Endothelial cell of umbilical vein (primary cell): ENCODE data around the gene LRP1B. TPM values are rescaled to one million over a fixed set of nuclear protein-coding genes. Genes with fewer than 3 reads are reported as not detected.

Experiments
- BruUV-seq: library from RNA; stranded (reverse); fragments of 400-500 nt; replicated peaks from 2 replicates; lab custom pipeline; 2021; lab: Mats Ljungman, UMichigan
- CTCF ChIA-PET: fragments of 300-600, 350-600 bp; sonication (Branson Sonifier 250); formaldehyde crosslinking; loops from one replicate; lab custom pipeline; 2021; ENCODE audit warnings: antibody characterized with exemption, inconsistent platforms; lab: Charles Lee
- POLR2A ChIA-PET: fragments of 300-600, 350-600 bp; sonication (Branson Sonifier 250); formaldehyde crosslinking; loops from one replicate; lab custom pipeline; 2021; ENCODE audit warnings: antibody characterized with exemption, inconsistent platforms; lab: Charles Lee
- DNase-seq: peaks from one replicate; pipeline ENCODE4 v3.0.0-alpha.2; 2011; ENCODE audit warnings: low read depth, low spot score
- FAIRE-seq: peaks from 2 replicates; lab custom pipeline; 2011; peaks lifted over from hg19 to GRCh38; lab: Jason Lieb, UNC
- H2AFZ ChIP-seq: 2 replicates; pipeline ENCODE4 v1.6.0; 2012; ENCODE audit warnings: low read depth, low read length, control low read depth, inconsistent platforms
- H3K27ac ChIP-seq: 2 replicates; pipeline ENCODE4 v1.5.1; 2011; ENCODE audit warnings: low read depth, mild to moderate bottlenecking, control low read depth, low read length, moderate library complexity; ENCODE audit not compliant: insufficient read depth
- H3K27me3 ChIP-seq, 2 experiments: 2 replicates each; pipeline versions ENCODE4 v1.6.0 to v1.6.1; 2011; ENCODE audit warnings: low read length in 2 of 2, mixed read lengths in 1 of 2; ENCODE audit not compliant: control insufficient read depth in 2 of 2, insufficient read depth in 2 of 2
- H3K36me3 ChIP-seq, 2 experiments: 2 replicates in 1 of 2; 3 replicates in 1 of 2; pipeline ENCODE4 v1.5.1; 2011; ENCODE audit warnings: low read length in 2 of 2, mild to moderate bottlenecking in 1 of 2, moderate library complexity in 1 of 2; ENCODE audit not compliant: control insufficient read depth in 2 of 2, insufficient read depth in 2 of 2; ENCODE audit errors: extremely low read depth in 1 of 2
- H3K4me1 ChIP-seq: 3 replicates; pipeline ENCODE4 v1.5.1; 2011; ENCODE audit warnings: mild to moderate bottlenecking, low read length; ENCODE audit not compliant: control insufficient read depth, insufficient read depth; ENCODE audit errors: extremely low read depth
- H3K4me2 ChIP-seq: 2 replicates; pipeline ENCODE4 v1.6.1; 2011; ENCODE audit warnings: low read length, control low read depth, mixed read lengths; ENCODE audit not compliant: insufficient read depth
- H3K4me3 ChIP-seq, 3 experiments: fragments of 200-600 bp in 1 of 3; sonication (generic), shearing (Covaris generic) in 1 of 3; replicated peaks in 1 of 3; 2 replicates each; pipeline ENCODE4 v1.5.1; 2011 to 2016; ENCODE audit warnings: control low read depth in 3 of 3, low read length in 3 of 3, mild to moderate bottlenecking in 2 of 3, inconsistent platforms in 1 of 3, low read depth in 1 of 3, moderate library complexity in 1 of 3; ENCODE audit not compliant: insufficient read depth in 1 of 3
- H3K79me2 ChIP-seq: 2 replicates; pipeline ENCODE4 v1.6.0; 2012; ENCODE audit warnings: low read length, inconsistent platforms; ENCODE audit not compliant: control insufficient read depth, insufficient read depth
- H3K9ac ChIP-seq: replicated peaks from 2 replicates; pipeline ENCODE3; 2011; ENCODE audit warnings: low read length, control low read depth; ENCODE audit not compliant: insufficient read depth; ENCODE audit errors: extremely low read depth
- H3K9me1 ChIP-seq: replicated peaks from 3 replicates; pipeline ENCODE4 v1.6.0; 2011; ENCODE audit warnings: mild to moderate bottlenecking, low read length; ENCODE audit not compliant: control insufficient read depth, insufficient read depth; ENCODE audit errors: extremely low read depth
- H3K9me3 ChIP-seq: replicated peaks from 2 replicates; pipeline ENCODE4 v1.5.1; 2012; ENCODE audit warnings: low read length, inconsistent platforms; ENCODE audit not compliant: control insufficient read depth, insufficient read depth
- H4K20me1 ChIP-seq: replicated peaks from 2 replicates; pipeline ENCODE3; 2011; ENCODE audit warnings: mild to moderate bottlenecking, low read length; ENCODE audit not compliant: control insufficient read depth, insufficient read depth; ENCODE audit errors: extremely low read depth
- CTCF ChIP-seq, 2 donors: IDR thresholded peaks; 1 replicate in 1 of 2; 2 replicates in 1 of 2; pipeline ENCODE4 v1.5.1; 2011; ENCODE audit warnings: low read length in 2 of 2, mild to moderate bottlenecking in 2 of 2, moderate library complexity in 2 of 2, control low read depth in 1 of 2, inconsistent platforms in 1 of 2, low read depth in 1 of 2; ENCODE audit not compliant: insufficient read depth in 1 of 2; ENCODE audit errors: extremely low read depth in 1 of 2
- EZH2 ChIP-seq: IDR thresholded peaks from 2 replicates; pipeline ENCODE4 v1.6.1; 2012; ENCODE audit warnings: borderline replicate concordance, low read depth, mild to moderate bottlenecking, moderate library complexity, low read length, inconsistent platforms; ENCODE audit not compliant: severe bottlenecking
- FOS ChIP-seq: IDR thresholded peaks from 2 replicates; pipeline ENCODE4 v1.6.1; 2011; ENCODE audit warnings: mild to moderate bottlenecking, low read length, moderate library complexity, borderline replicate concordance; ENCODE audit not compliant: insufficient read depth
- GATA2 ChIP-seq: IDR thresholded peaks from 2 replicates; pipeline ENCODE4 v1.7.0; 2011; ENCODE audit warnings: low read depth, mild to moderate bottlenecking, moderate library complexity, mixed read lengths, low read length; ENCODE audit not compliant: insufficient read length, insufficient read depth
- JUN ChIP-seq: IDR thresholded peaks from 2 replicates; pipeline ENCODE4 v1.6.1; 2011; ENCODE audit warnings: borderline replicate concordance, low read depth; ENCODE audit not compliant: insufficient read length, insufficient read depth
- MAX ChIP-seq: IDR thresholded peaks from 2 replicates; pipeline ENCODE4 v1.6.1; 2011; ENCODE audit not compliant: insufficient read depth, insufficient read length
- MYC ChIP-seq: IDR thresholded peaks from one replicate; pipeline ENCODE4 v1.6.1; 2011; ENCODE audit warnings: mild to moderate bottlenecking, low read depth, low read length
- POLR2A ChIP-seq: IDR thresholded peaks from 2 replicates; pipeline ENCODE4 v1.6.1; 2012; ENCODE audit warnings: low read depth, mild to moderate bottlenecking, control low read depth, low read length
- POLR2AphosphoS5 ChIP-seq: IDR thresholded peaks from 2 replicates; pipeline ENCODE4 v1.6.1; 2012; ENCODE audit warnings: low read depth, mild to moderate bottlenecking, control low read depth, low read length, moderate library complexity; ENCODE audit not compliant: insufficient read depth
- dilution Hi-C: fragments of 300-500 bp; cut with MboI; formaldehyde crosslinking; loops from one replicate; pipeline ENCODE4 v1.15.0; 2019; ENCODE audit warnings: low sequenced_read_pairs; ENCODE audit not compliant: extremely low pct_ligation_motif_present
- intact Hi-C: fragments of 100-400 bp; cut with micrococcal nuclease; formaldehyde crosslinking; loops from one replicate; pipeline ENCODE4 v1.10.0; 2022
- polyA plus RNA-seq, 4 experiments: library from polyadenylated mRNA; depleted of rRNA in 3 of 4; stranded (reverse) in 3 of 4; unstranded in 1 of 4; fragments of >200 nt; gene quantifications; 2 replicates each; pipeline versions ENCODE4 v1.2.1 to v1.2.3, GENCODE V29; 2011 to 2012; ENCODE audit warnings: missing spikeins in 1 of 4
- total RNA-seq: library from RNA; stranded (reverse); gene quantifications from 2 replicates; pipeline ENCODE4 v1.2.3, GENCODE V29; 2021

Gene LRP1B
- total and polyA plus RNA-seq, 2 donors (not counting 3 experiments of a cell fraction or from before 2014, with no cell fraction given), result 0.03 to 0.07 TPM

GRCh38 chr2:140203347-140203746 is 1927.5 kb downstream of the LRP1B start:
- no peaks in the 10 kb centered on the region for H3K4me1 ChIP-seq
- no peaks in the 10 kb centered on the region for H3K79me2 ChIP-seq
- TF ChIP-seq MAX, result no peak
- TF ChIP-seq GATA2, result no peak
- TF ChIP-seq JUN, result no peak
- H3K9me1 ChIP-seq, result no peaks in the 10 kb centered on the region
- H3K27ac ChIP-seq, result no peak overlapping the region
- dilution Hi-C loops (no loop called here), intact Hi-C loops (no loop called here)
- H3K36me3 ChIP-seq, result no peaks in the 10 kb centered on the region
- no peak overlapping the region for H2AFZ ChIP-seq
- H3K4me2 ChIP-seq, result no peak overlapping the region
- ChIA-PET POLR2A (no interaction called here), CTCF (no interaction called here)
- H3K4me3 ChIP-seq, result no peak overlapping the region
- no peaks in the 10 kb centered on the region for H4K20me1 ChIP-seq
- H3K27me3 ChIP-seq, result no peaks in the 10 kb centered on the region
- H3K9me3 ChIP-seq, result no peaks in the 10 kb centered on the region
- no peak overlapping the region for H3K9ac ChIP-seq
- FAIRE-seq (no peak), DNase-seq (no peak)
- no TSS peak for BruUV-seq

- no peak for FAIRE-seq
- no peaks in the 10 kb centered on the region for H4K20me1 ChIP-seq
- ChIA-PET CTCF (no interaction called here), POLR2A (no interaction called here)
- no peak overlapping the region for H2AFZ ChIP-seq
- TF ChIP-seq JUN (no peak), CTCF (IDR thresholded peaks at IDR 0.05; ENCODE audit: extremely low read depth in 1 of 2, insufficient read depth in 1 of 2, low read depth in 1 of 2, low read length in 2 of 2) (no peak), POLR2A (no peak), EZH2 (no peak), MAX (no peak), MYC (no peak), FOS (no peak), GATA2 (no peak), POLR2AphosphoS5 (no peak)
- H3K4me3 ChIP-seq, result no peak overlapping the region
- H3K4me2 ChIP-seq, result no peak overlapping the region
- no peaks in the 10 kb centered on the region for H3K4me1 ChIP-seq
- no peak overlapping the region for H3K9ac ChIP-seq
- H3K9me3 ChIP-seq, result no peaks in the 10 kb centered on the region
- BruUV-seq, result no TSS peak
- dilution Hi-C loops, result no loop called here
- H3K79me2 ChIP-seq, result no peaks in the 10 kb centered on the region
- H3K9me1 ChIP-seq, result no peaks in the 10 kb centered on the region
- H3K27ac ChIP-seq, result no peak overlapping the region
- intact Hi-C loops, result no loop called here
- DNase-seq, result no peak
- H3K36me3 ChIP-seq, result no peaks in the 10 kb centered on the region
- H3K27me3 ChIP-seq, result no peaks in the 10 kb centered on the region
Measured at GRCh38 chr2:140201572-140201971, 1929.2 kb downstream of the LRP1B start.
